Stomach (tissue), 19 donors: ENCODE measurements around the gene VPS9D1. TPM values are rescaled to one million over a fixed set of nuclear protein-coding genes. Genes with fewer than 3 reads are reported as not detected.
A peak's percentile ranks its signal among the peaks of the same experiment; 100 is the strongest.

Experiments used
- DNase-seq, 2 donors: peaks; one replicate each; pipeline versions ENCODE4 v3.0.0 to v3.0.0-alpha.2; 2013 to 2019
- H3K27ac ChIP-seq, 5 donors: fragments of 200-600 bp in 4 of 5; sonication (generic) in 4 of 5; one replicate each; pipeline ENCODE4 v1.5.1; 2013 to 2019; ENCODE audit warnings: mild to moderate bottlenecking in 1 of 5, moderate library complexity in 1 of 5
- H3K27me3 ChIP-seq, 3 donors: fragments of 200-600 bp; sonication (generic); one replicate each; pipeline ENCODE4 v1.5.1; 2017 to 2019; ENCODE audit warnings: mixed run types in 1 of 3
- H3K36me3 ChIP-seq, 4 donors: fragments of 200-600 bp; sonication (generic); 1 replicate in 3 of 4; 2 replicates in 1 of 4; pipeline ENCODE4 v1.5.1; 2016 to 2019
- H3K4me1 ChIP-seq, 4 donors: fragments of 200-600 bp; sonication (generic); one replicate each; pipeline ENCODE4 v1.5.1; 2016 to 2019
- H3K4me3 ChIP-seq, 4 donors: fragments of 200-600 bp; sonication (generic) in 3 of 4; one replicate each; pipeline ENCODE4 v1.5.1; 2016 to 2019; ENCODE audit warnings: mild to moderate bottlenecking in 1 of 4
- H3K9me3 ChIP-seq, 4 donors: fragments of 200-600 bp; sonication (generic); one replicate each; pipeline ENCODE4 v1.5.1; 2016 to 2019
- CTCF ChIP-seq, 7 experiments: fragments of 450-650 bp in 4 of 7; fragments of 200-600 bp in 3 of 7; sonication (generic) in 3 of 7; IDR thresholded peaks; one replicate each; pipeline ENCODE4 v1.5.1; 2016 to 2019; ENCODE audit warnings: antibody characterized with exemption in 7 of 7, control low read depth in 2 of 7, mild to moderate bottlenecking in 1 of 7
- EP300 ChIP-seq: sonication (generic); formaldehyde crosslinking; IDR thresholded peaks from one replicate; pipeline ENCODE4 v1.6.1; 2017; ENCODE audit warnings: antibody characterized with exemption
- POLR2A ChIP-seq, 4 donors: fragments of 450-650 bp; IDR thresholded peaks; one replicate each; pipeline ENCODE4 v1.6.1; 2016; ENCODE audit warnings: antibody characterized with exemption in 4 of 4, control low read depth in 2 of 4, mild to moderate bottlenecking in 1 of 4, moderate library complexity in 1 of 4
- POLR2AphosphoS5 ChIP-seq, 3 donors: sonication (generic); formaldehyde crosslinking; IDR thresholded peaks; one replicate each; pipeline ENCODE4 v1.6.1; 2016; ENCODE audit warnings: antibody characterized with exemption in 3 of 3
- whole genome bisulfite sequencing, 5 donors: extraction: QIAGEN DNeasy Blood & Tissue Kit in 3 of 5; methylation state at CpG; one replicate each; pipeline versions ENCODE4 v1.1.5 to v1.1.7; 2013 to 2018; 5-methylcytosine and 5-hydroxymethylcytosine counted together
- intact Hi-C: fragments of 100-400 bp; cut with DNase I; formaldehyde crosslinking; loops from one replicate; pipeline ENCODE4 v1.15.1; 2023; ENCODE audit warnings: low total_unique reads
- long read RNA-seq, 10 donors: transcript quantifications; one replicate each; lab custom pipeline, GENCODE V29; 2026
- polyA plus RNA-seq, 3 donors: library from polyadenylated mRNA; stranded (reverse); fragments of 200-250 nt; gene quantifications; one replicate each; pipeline ENCODE4 v1.2.3, GENCODE V29; 2013
- total RNA-seq, 5 donors: library from RNA; depleted of rRNA; stranded (reverse); fragments of >200 nt; gene quantifications; one replicate each; pipeline versions ENCODE4 v1.1.0 to v1.2.3, GENCODE V29; 2014 to 2016
- donor health status: healthy with polysubstance abuse.
- donor health status: Bipolar disorder and iron deficiency.
- donor health status: healthy.

The VPS9D1 gene
- total RNA-seq (10 to 100 TPM in 2 of 5 donors, 1 to 10 TPM in 3; 2.7 to 43.2 (median 4.3) TPM), polyA plus RNA-seq (10 to 100 TPM in 2 of 3 donors, 1 to 10 TPM in 1; 6.3 to 23.7 (median 11.4) TPM)
- long read RNA-seq, donor 1, partial matches to known transcripts = 6 of 6 reads
- long read RNA-seq, donor 1, other reads (novel, unspliced or antisense) = 0 of 6 reads
- long read RNA-seq, donor 2 = 0 reads
- long read RNA-seq, donor 3, partial matches to known transcripts = 0 of 1 reads
- long read RNA-seq, donor 3, other reads (novel, unspliced or antisense) = 0 of 1 reads
- long read RNA-seq, donor 4, partial matches to known transcripts = 0 of 1 reads
- long read RNA-seq, donor 4, other reads (novel, unspliced or antisense) = 0 of 1 reads
- long read RNA-seq, donor 5 = 0 reads
- long read RNA-seq, donor 6, partial matches to known transcripts = 0 of 1 reads
- long read RNA-seq, donor 6, other reads (novel, unspliced or antisense) = 0 of 1 reads
- long read RNA-seq, donor 7, partial matches to known transcripts = 0 of 1 reads
- long read RNA-seq, donor 7, other reads (novel, unspliced or antisense) = 0 of 1 reads
- long read RNA-seq, donor 8 = 0 reads
- long read RNA-seq, donor 9 = 0 reads
- long read RNA-seq, donor 10 = 0 reads

- intact Hi-C loops = no loop called here
- no peaks in the 10 kb centered on the region for H3K9me3 ChIP-seq
- TF ChIP-seq POLR2A (IDR thresholded peaks at IDR 0.05) = no peak
- peak; percentile 25 to 74 (median 57) for TF ChIP-seq POLR2AphosphoS5 (IDR thresholded peaks at IDR 0.05)
- no peak for TF ChIP-seq EP300
- TF ChIP-seq CTCF (IDR thresholded peaks at IDR 0.05) = no peak
- H3K27ac ChIP-seq = peak within 1 kb of the TSS; percentile 92 to 99 (median 96)
- no peaks in the 10 kb centered on the region for H3K27me3 ChIP-seq
- H3K36me3 ChIP-seq = peaks cover 10 to 41% (median 39%) of the 10 kb centered on the region in 4 donors
- H3K4me3 ChIP-seq = peak within 1 kb of the TSS; percentile 66 to 91 (median 78)
- 0 to 1% (median 0%) methylated on average over 13 to 103 of the region's 103 CpGs for WGBS, 5 donors
- H3K4me1 ChIP-seq = peaks cover 30 to 67% (median 52%) of the 10 kb centered on the region in 4 donors
- peak; percentile 86 to 95 for DNase-seq
Measured at GRCh38 chr16:89720813-89721545, at the start of gene VPS9D1, which contains the start of gene ZNF276. Gene VPS9D1 (minus strand): TSS chr16:89720898. CDS start chr16:89720861, 37 bp downstream. Gene ZNF276 (plus strand): TSS chr16:89721537. CDS start chr16:89721641, 104 bp downstream.

GRCh38 chr16:89770367-89770766, 49.7 kb upstream of the VPS9D1 start:
- Histone ChIP-seq H3K36me3 (peaks cover 0 to 34% (median 18%) of the 10 kb centered on the region in 4 donors), H3K27me3 (no peaks in the 10 kb centered on the region), H3K4me1 (peaks cover 0 to 4% (median 3%) of the 10 kb centered on the region in 4 donors), H3K27ac (no peak overlapping the region), H3K4me3 (no peak overlapping the region), H3K9me3 (no peaks in the 10 kb centered on the region)
- DNase-seq = no peak
- 97 to 99% (median 97%) methylated on average over 14 to 16 of the region's 16 CpGs for WGBS, 5 donors
- intact Hi-C loops = no loop called here
- TF ChIP-seq CTCF (IDR thresholded peaks at IDR 0.05) (no peak), EP300 (no peak), POLR2A (IDR thresholded peaks at IDR 0.05) (no peak), POLR2AphosphoS5 (IDR thresholded peaks at IDR 0.05) (no peak)

- intact Hi-C loops = no loop called here
- no peak for DNase-seq
- Histone ChIP-seq H3K27ac (peak overlapping the region in 4 of 5 donors; percentile 63 to 93 (median 80)), H3K4me3 (peak overlapping the region; percentile 20 to 40 (median 34)), H3K9me3 (no peaks in the 10 kb centered on the region), H3K27me3 (no peaks in the 10 kb centered on the region), H3K4me1 (peaks cover 0 to 16% (median 9%) of the 10 kb centered on the region in 4 donors), H3K36me3 (peaks cover 0 to 9% (median 8%) of the 10 kb centered on the region in 4 donors)
- 74 to 85% (median 76%) methylated on average over 7 to 10 of the region's 10 CpGs for WGBS, 5 donors
- no peak for TF ChIP-seq EP300
- no peak for TF ChIP-seq POLR2A (IDR thresholded peaks at IDR 0.05)
- TF ChIP-seq POLR2AphosphoS5 (IDR thresholded peaks at IDR 0.05) = no peak
- TF ChIP-seq CTCF (IDR thresholded peaks at IDR 0.05) = no peak
Measured at GRCh38 chr16:89765292-89765830, 44.7 kb upstream of the VPS9D1 start.
